K562 (cell line): ENCODE data around the gene KAT5.

Experiments
- ETV5 ChIP-seq: sonication (generic); formaldehyde crosslinking; IDR thresholded peaks from 2 replicates; pipeline ENCODE4 v1.4.0; 2020; ENCODE audit warnings: low read depth, mild to moderate bottlenecking, missing genetic modification reagents
- ZNF174 ChIP-seq: fragments of 250-450 bp; sonication (Bioruptor Pico); IDR thresholded peaks from 2 replicates; pipeline ENCODE4 v1.4.0; 2020; ENCODE audit warnings: mild to moderate bottlenecking
- ZNF175 ChIP-seq: fragments of 200-800 bp; sonication (Bioruptor generic); IDR thresholded peaks from 2 replicates; pipeline ENCODE4 v1.6.1; 2016; ENCODE audit warnings: low read depth, mild to moderate bottlenecking, missing genetic modification characterization, missing compliant biosample characterization

DNA sequence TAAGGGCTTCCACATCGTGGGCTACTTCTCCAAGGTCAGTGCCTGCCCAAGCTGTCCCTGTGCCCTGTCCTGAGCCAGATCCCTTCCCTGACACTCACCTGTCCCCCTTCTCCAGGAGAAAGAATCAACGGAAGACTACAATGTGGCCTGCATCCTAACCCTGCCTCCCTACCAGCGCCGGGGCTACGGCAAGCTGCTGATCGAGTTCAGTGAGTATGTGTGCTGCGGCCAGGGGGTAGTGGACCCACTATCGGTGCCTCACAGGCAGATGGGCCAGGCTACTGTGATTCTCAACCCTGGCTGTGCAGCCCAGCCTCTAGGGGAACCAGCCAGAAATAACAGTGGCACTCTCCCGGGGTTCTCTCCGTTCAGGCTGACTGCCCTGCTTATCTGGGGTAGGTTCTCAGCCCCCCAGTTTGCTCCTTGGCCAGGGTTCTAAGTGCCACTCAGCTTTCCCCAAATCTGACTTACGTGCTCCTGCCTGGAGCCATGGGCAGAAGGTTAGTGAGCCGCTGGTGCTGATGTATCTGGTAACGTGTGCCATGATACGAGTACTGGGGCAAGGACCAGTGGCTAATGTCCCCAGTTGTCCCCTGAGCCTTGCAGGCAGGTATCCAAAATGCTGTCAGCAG lies 4.8 kb downstream of the KAT5 start:
- TF ChIP-seq ZNF174 (CRISPR knock-in tag) (no peak), ZNF175 (CRISPR knock-in tag) (no peak), ETV5 (CRISPR knock-in tag) (no peak)
